Gastroesophageal sphincter (tissue), 3 donors: ENCODE data around the gene KCNK15.
A peak's percentile ranks its signal among the peaks of the same experiment; 100 is the strongest.

Experiments used
- CTCF ChIP-seq, 4 experiments: fragments of 200-600 bp in 2 of 4; fragments of 450-650 bp in 2 of 4; sonication (generic) in 1 of 4; IDR thresholded peaks; one replicate each; pipeline ENCODE4 v1.5.1; 2017 to 2019; ENCODE audit warnings: antibody characterized with exemption in 4 of 4, mild to moderate bottlenecking in 2 of 4, moderate library complexity in 2 of 4
- POLR2AphosphoS5 ChIP-seq: sonication (generic); formaldehyde crosslinking; IDR thresholded peaks from one replicate; pipeline ENCODE4 v1.6.1; 2017; ENCODE audit warnings: antibody characterized with exemption

GRCh38 chr20:44720997-44721784 lies 24.5 kb upstream of the KCNK15 start:
- TF ChIP-seq CTCF (IDR thresholded peaks at IDR 0.05) (no peak), POLR2AphosphoS5 (peak; percentile 27)
